ENCODE measurements around the gene MINAR2.

DNA sequence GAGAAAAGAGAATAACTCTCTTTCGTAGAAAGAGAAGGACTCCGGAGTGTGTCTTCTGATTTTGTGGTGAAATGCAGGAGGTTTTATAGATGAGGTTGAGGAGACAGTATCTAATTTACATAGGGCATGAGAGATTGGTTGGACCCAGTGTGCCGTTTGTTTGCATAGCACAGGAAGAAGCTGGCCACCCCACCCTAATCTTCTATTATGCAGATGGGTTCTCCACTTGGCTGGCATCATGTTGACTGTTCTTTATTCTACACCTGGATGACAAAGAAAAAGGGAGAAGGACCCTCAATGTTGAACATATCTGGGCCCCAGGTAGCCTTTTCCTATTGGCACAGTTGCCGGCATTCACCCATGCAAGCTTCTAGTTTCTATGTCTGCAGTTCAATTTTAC, 23.2 kb upstream of the MINAR2 start:
- TF ChIP-seq POLR2A (IDR thresholded peaks at IDR 0.05; ENCODE audit: low read depth, low read length), result no peak
- TF ChIP-seq POLR2AphosphoS5 (IDR thresholded peaks at IDR 0.05; ENCODE audit: low read depth, low read length), result no peak
